ENCODE data around the gene LTB.
A peak's percentile ranks its signal among the peaks of the same experiment; 100 is the strongest.

Gene LTB

DNA sequence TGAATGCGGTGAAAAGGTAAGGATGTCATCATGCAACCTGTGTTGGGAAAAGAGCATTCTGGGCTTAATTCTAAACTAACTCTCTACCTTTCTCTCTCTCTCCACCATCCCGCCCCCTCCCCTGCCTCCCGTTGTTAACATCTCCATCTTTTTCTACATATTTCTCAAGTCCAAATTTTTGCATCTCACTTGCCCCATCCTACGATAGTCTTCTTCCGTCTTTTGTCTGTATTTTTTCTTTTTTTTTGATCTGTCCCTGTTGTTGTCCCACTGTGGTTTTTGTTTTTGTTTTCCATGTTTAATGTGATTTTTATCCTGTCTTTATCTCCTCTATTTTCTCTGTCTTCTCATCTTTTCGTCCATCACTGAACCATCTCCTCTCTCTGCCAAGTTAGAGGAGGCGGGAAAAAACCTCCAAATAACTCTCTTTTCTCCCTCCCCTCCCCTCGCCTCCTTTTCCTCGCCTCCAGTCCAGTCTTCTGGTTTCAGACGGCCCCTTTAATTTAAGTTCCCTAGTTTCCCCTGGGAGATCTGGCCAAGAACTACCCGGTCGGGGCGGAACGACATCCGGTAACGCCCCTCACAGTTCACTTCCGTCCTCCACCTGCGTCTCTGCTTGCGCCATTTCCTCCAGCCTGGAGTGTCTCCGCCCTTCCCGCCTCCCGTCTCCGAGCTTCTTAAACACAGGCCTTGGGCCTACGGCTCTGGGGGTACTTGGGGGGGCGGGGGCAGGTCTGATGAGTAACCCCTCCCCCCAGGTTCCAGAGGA is 35.1 kb downstream of the LTB start, which contains the start of gene NFKBIL1:
Gene NFKBIL1, plus strand, starts transcription at position 651 of the 769 bp plus-strand sequence. Its CDS starts 87 bp downstream, at position 738.
- peak; percentile 94 to 95 for DNase-seq

DNA sequence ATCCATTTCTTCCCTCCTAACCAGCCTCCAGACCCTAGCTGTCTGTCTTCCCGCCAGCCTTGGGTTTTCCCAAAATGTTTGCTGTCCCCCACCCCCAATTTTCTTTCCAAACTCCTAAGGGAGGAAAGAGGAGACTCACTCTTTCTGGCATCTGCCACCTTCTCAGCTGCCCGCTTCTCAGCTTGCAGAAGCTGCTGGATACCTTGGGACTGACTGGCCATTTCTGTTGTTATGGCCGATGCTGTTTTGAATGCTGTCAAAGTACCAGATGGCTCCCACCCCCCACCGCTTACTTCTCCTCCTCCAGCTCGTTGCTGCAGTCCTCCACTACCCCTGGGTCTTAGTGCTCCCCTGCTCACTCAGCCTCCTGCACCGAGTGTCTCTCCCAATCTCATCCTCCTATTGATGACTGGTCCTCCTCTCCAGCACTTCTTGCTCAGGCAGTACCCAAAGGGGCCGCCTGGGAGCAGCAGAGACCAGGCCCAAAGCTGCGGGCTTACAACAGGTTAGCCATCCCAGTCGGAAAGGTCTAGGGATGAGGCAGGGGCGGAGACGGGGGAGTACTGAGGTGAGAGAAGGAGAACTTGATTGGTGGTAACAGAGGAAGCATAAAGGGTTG is 35.8 kb downstream of the LTB start, which contains the start of gene ATP6V1G2:
Gene ATP6V1G2, minus strand, starts transcription at position 270 of the 619 bp plus-strand sequence. Its CDS starts 49 bp downstream, at position 221.
- DNase-seq: peak; percentile 87 to 89

DNA sequence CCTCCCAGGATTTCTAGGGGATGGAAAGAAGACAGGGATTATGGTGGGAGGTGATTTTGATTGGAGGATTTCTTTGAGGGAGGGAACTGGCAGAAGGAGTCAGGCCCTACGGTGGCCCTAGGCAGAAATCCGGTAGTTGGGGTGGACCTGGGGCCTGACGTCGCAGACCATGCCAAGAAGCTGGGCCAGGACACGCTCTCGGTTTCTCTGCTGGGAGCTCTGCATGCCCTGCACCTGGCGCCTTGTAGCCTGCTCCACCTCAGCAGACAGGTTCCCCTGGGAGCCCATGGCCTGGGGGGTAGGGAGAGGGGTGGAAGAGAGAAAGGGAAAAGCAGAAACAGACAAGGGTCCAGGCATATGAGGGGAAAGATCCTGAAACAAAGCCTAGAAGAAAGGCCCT is 36.9 kb downstream of the LTB start:
- no peak for DNase-seq

DNA sequence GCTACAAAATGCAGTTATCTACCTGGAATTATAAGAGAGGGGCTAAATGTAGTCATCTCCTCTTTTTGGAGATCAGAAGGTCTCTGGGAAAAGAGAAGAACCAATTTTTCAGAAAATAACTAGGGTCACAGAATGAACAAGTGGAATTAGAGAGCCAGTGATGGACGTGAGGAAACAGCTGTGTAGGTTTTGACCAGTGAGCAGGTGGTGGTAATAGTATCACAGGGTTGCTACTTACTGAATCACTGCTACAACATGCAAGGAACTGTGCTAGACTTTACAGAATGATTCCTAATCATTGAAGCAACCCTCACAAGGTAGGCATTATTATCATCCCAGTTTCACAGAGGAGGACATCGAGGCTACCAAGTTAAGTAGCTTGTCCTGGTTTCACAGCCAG is 37.5 kb downstream of the LTB start:
- DNase-seq: no peak

DNA sequence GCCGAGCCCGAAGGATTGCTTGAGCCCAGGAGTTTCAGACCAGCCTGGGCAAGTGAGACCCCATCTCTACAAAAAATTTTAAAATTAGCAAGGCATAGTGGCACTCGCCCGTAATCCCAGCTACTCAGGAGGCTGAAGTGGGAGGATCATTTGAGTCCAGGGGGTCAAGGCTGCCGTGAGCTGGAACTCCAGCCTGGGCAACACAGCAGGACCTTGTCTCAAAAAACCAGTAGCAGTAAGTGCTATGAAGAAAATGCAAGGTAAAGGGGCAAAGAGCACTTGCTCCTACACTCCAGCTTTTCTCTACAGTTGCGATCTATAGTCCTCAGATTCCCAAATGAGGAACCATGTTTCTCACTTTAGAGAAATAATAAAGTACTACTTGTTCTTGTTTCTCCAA is 38.6 kb downstream of the LTB start:
- no peak for DNase-seq

DNA sequence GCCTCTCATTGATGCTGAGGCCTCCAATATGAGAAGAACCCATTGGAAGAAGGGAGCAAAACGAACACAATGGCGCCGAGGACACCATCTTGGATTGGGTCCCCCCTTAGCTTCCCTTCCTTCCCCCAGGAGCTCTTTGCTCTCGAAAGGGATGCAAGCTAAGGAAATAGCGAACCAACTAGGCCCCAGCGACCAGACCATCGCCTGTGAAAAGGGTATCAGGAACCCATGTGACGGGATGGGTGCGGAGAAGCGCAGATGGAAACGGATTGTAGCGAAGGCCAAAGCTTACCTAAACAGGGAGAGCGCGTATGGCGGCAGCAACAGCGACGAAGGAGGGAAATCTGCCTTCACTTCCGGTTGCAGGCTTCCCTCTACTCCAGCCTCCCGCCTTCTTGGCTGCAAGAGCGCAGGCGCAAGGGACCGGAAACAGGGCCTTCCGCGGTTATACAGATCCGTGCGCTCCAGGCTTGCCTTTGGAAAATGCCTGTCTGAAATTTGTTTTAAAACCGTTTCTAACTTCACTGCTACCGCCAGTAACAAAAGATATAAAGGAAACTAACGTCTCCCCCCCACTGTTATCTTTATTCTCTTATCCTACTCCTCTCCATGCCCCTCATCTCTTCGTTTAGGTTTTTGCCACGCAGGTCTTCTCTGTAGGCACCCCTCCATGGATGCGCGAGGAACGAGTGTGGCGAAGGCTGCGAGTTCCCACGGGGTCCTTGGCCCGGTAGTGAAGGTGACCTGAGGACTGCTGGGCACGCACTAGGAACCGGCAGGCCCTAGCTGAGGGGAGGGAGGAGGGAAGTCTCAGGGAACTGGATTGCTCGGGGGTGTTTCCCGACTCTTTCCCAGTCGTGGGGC is 40.3 kb downstream of the LTB start, which contains the start of gene DDX39B:
Gene DDX39B, minus strand, starts transcription at position 346 of the 864 bp plus-strand sequence. CDS start 1,471 bp downstream, outside the sequence.
- DNase-seq: peak; percentile 96

DNA sequence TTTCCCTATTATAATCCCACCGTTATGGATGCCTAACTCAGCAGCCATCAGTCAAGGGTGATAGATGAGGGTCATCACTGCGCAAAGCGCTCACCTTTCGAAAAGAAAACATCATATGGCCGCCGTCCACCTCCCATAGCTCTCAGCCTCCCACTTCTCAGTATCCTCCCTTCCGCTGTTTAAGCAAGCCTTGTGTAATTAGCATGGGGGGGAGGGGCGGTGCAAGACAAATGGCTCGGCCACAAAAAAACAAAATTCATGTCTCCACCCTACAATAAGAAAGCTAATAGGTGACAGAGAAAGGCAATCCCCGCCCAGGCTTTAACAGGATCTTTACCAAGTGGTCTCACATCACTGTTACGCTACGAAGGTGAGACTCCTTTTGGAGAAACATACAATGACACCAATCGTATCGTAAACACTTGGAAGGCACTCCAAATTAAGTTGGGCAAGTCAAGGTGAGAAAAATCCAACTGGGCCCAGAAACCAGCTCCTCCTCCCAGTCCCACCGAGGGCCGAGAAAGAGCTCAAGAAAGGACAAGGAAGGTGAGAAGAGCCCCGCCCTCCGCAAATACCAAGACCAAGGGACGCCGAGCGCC is 41.1 kb downstream of the LTB start:
- DNase-seq: peak; percentile 75 to 85

DNA sequence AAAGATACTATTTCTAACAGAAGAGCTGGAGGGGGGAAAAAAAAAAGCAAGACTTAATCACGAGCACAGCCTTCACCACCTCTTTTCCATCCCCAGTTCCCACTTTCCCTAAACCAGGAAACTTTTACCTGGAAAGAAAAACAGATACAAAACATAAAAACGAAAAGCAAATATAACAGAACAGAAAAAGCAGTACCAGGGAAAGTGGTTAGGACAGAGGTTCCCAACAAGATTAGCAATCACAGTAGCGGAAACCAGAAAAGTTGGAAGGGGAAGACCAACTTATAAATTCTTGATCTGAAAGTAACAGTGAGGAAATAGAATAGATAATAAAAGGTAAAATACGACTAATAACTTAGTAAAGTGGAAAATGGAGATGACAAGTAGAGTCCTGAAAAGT is 41.6 kb downstream of the LTB start:
- DNase-seq: no peak

DNA sequence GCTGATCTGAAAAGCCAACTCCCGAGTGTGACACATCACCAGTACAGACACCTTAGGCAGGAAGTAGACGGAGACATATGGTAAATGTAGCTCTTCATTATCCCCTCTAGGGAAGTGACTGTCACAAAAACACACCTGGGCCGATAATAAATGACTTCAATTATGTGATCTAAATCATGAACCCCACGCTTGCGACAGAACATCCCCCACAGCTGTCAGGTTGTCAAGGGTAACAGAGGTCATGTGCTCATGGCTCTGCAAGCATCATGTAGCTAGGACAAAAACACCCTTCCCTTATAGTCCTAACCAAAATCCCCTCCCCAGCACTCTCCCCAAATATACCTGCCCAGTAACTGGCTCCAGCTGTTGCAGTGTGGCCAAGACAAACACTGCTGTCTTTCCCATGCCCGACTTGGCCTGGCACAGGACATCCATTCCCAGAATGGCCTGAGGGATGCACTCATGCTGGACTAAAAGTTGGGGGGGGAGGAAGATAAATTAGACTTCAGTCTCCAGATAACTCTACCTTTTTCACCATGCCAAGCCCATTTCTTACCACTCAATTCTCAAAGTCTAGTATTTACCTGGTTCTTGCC is 43.3 kb downstream of the LTB start:
- DNase-seq: peak in 1 of 2 donors; percentile 43

DNA sequence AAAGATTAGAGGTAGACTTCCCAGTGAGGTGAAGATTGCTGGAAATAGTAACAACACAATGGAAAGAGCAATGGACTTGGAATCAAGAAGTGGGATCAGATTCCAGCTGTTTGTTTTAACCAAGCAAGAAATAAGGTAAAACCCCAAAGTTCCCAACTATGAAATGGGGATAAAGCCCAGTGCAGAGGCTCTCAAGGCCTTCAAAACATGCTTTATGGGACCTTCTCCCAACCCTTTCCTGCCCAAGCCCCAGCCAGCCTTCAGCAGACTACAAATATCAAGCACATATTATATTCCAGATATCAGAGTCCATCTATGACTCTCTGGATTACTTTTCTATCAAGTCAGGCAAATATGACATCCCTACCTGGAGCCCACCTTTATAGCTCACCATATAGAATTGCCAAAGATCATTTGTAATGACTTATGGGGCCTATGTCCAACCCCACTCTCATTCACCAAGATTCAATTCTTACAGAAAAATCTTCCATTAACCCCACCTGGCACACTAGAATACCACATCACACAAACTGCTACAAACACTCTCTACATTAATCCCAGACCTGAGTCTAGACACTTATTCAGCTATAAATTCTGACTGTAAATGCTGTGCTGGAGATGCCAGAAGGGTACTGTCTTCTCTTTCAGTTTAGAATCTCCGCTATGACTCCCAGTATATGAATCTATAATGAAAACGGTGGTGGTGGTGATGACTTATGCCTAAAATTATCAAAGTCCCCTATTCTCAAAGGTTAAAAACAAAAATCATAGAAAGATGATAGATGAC is 46.5 kb downstream of the LTB start:
- no peak for DNase-seq

DNA sequence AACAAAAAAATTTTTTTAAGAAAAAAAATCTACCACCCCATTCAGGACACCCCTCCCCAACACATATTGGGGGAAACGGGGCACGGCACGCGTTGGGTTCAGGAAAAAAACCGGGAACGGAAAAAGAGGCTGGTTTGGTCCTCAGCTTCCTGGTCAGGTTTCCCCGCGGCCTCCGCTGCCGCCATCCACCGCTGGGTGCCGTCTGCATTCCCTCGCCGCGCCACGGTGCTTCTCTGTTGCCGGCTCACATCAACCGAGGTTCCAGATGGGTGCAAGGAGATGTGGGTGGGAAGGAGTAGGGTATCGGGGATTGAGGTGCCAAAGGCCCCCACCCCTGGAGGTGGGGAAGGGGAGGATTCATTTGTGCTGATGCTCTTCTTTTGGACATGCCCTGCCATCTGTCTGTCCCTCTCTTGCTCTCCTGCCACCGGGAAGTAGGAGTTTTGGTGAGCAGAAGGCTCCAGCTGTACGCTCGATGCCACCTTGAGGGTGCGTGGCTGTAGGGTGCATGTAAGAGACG is 47.6 kb downstream of the LTB start:
- DNase-seq: no peak

DNA sequence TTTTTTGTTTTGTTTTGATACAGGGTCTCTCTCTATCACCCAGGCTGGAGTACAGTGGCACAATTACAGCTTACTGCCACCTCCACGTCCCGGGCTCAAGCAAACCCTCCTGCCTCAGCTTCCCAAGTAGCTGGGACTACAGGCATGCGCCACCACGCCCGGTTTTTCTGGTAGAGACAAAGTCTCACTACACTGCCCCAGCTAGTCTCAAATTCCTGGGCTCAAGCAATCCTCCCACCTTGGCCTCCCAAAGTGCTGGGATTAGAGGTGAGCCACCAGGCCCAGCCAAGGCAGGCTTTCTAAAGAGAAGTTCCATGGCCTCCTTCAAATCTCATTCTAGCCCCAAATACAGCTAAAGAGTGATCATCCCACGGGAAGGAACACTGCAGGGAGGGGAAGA is 48.2 kb downstream of the LTB start:
- DNase-seq: no peak

DNA sequence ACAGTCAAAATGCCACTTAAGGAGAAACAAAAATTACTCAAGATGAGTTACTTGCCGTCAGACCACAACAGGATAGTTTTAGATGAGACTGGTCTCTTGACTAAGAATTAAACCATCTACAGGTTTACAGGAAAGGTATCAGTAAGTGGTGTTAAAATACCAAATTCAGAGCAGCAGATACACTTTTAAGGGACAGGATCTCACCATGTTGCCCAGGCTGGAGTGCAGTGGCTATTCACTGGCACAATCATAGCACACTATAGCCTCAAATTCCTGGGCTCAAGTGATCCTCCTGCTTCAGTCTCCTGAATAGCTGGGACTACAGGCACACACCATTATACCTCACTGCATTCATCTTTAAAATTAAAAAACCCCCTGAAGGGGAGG is 48.8 kb downstream of the LTB start:
- DNase-seq: no peak

DNA sequence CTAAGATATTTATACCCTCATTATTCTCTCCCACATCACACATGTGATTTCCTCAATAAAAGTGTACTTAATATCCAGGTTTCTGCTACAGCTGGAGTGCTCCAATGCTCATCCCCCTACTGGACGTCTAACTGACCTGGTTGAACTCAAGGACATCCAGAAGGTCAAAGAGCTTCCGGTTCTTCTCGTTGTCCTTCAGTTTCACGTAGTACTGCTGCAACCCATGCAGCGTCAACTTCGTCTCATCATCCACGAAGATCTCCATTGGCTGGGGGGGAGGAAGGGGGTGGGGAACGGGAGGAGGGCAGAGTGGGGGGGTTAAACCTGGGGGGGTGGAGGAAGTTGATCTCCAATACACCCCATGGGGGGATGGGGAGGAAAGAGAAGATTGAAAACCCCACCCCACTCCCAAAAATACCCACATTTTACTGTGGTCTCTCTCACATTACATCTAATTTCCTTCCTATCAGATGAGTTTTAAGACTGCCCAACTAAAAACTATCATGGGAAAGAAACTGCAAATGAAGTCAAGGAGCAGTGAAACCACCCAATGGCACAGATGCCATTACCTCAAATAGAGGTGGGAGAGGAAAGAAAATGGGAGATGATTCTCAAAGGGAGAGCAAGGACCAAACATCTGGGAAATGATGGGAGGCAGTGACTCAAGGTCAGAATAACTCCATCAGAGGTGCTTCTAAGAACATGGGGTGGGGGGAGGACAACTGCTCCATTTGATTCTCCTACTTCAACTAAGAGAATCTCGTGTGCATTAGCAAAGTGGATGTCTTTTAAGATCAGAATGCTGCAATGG is 49.4 kb downstream of the LTB start:
- no peak for DNase-seq

DNA sequence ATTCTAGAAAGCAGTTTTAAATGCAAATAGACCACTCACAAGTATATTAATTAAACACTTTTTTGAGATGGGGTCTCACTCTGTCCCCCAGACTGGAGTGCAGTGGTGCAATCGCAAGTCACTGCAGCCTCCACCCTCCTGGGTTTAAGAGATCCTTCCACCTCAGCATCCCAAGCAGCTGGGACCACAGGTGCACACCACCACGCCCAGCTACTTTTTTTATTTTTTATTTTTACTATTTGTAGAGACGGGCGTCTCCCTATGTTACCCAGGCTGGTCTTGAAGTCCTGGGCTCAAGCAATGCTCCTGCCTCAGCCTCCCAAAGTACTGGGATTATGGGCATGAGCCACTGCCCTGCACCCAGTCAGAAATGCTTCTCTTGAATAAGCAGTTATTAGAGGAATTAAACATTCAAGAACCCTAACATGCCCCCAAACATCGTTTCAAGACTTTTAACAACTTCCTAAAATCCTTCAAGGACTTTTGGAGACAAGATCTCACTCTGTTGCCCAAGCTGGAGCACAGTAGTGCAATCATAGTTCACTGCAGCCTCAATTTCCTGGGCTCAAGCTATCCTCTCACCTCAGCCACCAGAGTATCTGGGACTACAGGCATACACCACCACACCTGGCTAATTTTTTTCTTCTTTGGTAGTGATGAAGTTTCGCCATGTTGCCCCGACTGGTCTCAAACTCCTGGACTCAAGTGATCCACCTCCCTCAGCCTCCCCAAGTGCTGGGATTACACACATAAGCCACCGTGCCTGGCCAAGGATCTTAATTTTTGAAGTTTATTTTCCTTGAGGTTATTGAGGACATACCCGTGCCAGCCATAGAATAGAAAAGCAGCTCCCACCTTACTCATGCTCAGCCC is 50.2 kb downstream of the LTB start:
- DNase-seq: no peak

DNA sequence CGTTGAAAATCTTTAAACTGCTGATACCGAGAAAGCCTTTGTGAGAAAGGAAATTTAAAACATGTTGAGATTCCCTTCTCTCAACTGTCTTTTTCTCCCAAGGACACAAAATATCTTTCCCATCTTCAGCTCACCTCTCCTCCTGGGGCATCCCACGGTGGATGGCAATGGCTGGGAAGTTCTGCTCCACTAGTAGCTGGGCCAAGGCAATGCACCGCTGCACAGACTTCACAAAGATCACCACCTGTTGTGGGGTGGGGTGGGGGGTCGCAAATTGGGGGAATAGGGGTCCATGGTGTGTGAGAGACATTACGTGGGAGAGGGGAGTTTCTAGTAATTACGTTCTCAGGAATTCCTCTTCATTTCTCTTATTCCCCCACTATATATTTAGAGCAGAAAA is 51.1 kb downstream of the LTB start:
- DNase-seq: no peak

DNA sequence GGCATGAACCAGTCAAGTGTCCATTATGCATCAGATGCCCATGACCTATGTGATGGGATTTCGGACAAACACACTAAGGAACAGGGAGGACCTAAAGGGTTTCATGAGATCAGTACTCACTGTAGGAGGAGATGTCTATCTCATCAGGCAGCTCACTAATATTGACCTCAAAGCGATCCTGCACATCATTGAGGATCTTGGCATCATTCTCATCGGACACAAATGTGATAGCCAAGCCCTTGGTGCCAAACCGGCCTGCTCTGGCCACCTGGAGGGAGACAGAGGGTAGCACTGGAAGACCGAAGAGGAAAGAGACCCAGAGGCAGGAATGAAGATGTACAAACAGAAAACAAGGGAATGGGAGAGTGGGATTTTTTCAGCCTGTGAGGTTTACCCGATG is 51.6 kb downstream of the LTB start:
- DNase-seq: no peak
